HepG2 (cell line): ENCODE data around the gene CASZ1. TPM values are rescaled to one million over a fixed set of nuclear protein-coding genes. Genes with fewer than 3 reads are reported as not detected.
A peak's percentile ranks its signal among the peaks of the same experiment; 100 is the strongest.

Source experiments
- ATAC-seq: fragments of 200-7000 bp; cut with Tn5 transposase; 3 replicates; pipeline ENCODE4 v1.9.1; 2020; ENCODE audit warnings: mild to moderate bottlenecking, moderate library complexity
- BruUV-seq: library from RNA; stranded (reverse); fragments of 400-500 nt; replicated peaks from 2 replicates; lab custom pipeline; 2021; lab: Mats Ljungman, UMichigan
- CTCF ChIA-PET: fragments of 300-600 bp; formaldehyde crosslinking; extraction: SDS; loops from one replicate; lab custom pipeline; 2021; ENCODE audit warnings: low total read pairs, inconsistent platforms, low intra/inter-chr PET ratio; lab: Yijun Ruan, JAX
- POLR2A ChIA-PET: fragments of 350-600 bp; sonication (Branson Sonifier 250); formaldehyde crosslinking; loops from one replicate; lab custom pipeline; 2020; ENCODE audit warnings: antibody characterized with exemption, inconsistent platforms; lab: Yijun Ruan, JAX
- DNase-seq: peaks from one replicate; pipeline ENCODE4 v3.0.0-alpha.2; 2015; ENCODE audit warnings: low spot score
- FAIRE-seq: peaks from 3 replicates; lab custom pipeline; 2011; peaks lifted over from hg19 to GRCh38; lab: Jason Lieb, UNC
- H2AFZ ChIP-seq: one replicate; pipeline ENCODE4 v1.6.1; 2011; ENCODE audit warnings: low read length, inconsistent platforms
- H3K27ac ChIP-seq: fragments of 300-600 bp; 3 replicates; pipeline ENCODE4 v1.8.0; 2011; ENCODE audit warnings: mixed run types, mild to moderate bottlenecking, mixed read lengths, low read length, inconsistent platforms; ENCODE audit not compliant: insufficient read depth; ENCODE audit errors: extremely low read length
- H3K27me3 ChIP-seq, 2 experiments: fragments of 200-600 bp in 1 of 2; 2 replicates in 1 of 2; 3 replicates in 1 of 2; pipeline versions ENCODE4 v1.6.0 to v1.8.0; 2011; ENCODE audit warnings: low read length in 2 of 2, mild to moderate bottlenecking in 2 of 2, moderate library complexity in 2 of 2, inconsistent platforms in 1 of 2; ENCODE audit not compliant: insufficient read depth in 2 of 2, control insufficient read depth in 1 of 2
- H3K36me3 ChIP-seq, 2 experiments: fragments of 200-600 bp in 1 of 2; replicated peaks in 1 of 2; 2 replicates in 1 of 2; 3 replicates in 1 of 2; pipeline versions ENCODE4 v1.5.1 to v1.8.0; 2011; ENCODE audit warnings: low read length in 2 of 2, inconsistent platforms in 1 of 2; ENCODE audit not compliant: insufficient read depth in 2 of 2, control insufficient read depth in 1 of 2
- H3K4me1 ChIP-seq: 2 replicates; pipeline ENCODE4 v1.5.1; 2012; ENCODE audit warnings: low read length, inconsistent platforms; ENCODE audit not compliant: insufficient read depth
- H3K4me2 ChIP-seq: 2 replicates; pipeline ENCODE4 v1.6.0; 2011; ENCODE audit warnings: low read depth, low read length, inconsistent platforms
- H3K4me3 ChIP-seq, 3 experiments: fragments of 200-600 bp in 1 of 3; sonication (generic), shearing (Covaris generic) in 1 of 3; replicated peaks in 1 of 3; 2 replicates each; pipeline ENCODE4 v1.5.1; 2011 to 2016; ENCODE audit warnings: low read length in 3 of 3, inconsistent platforms in 2 of 3, low read depth in 2 of 3, mild to moderate bottlenecking in 2 of 3, control low read depth in 1 of 3, mixed read lengths in 1 of 3; ENCODE audit not compliant: insufficient read depth in 1 of 3
- H3K79me2 ChIP-seq: one replicate; pipeline ENCODE4 v1.6.1; 2011; ENCODE audit warnings: low read length, inconsistent platforms; ENCODE audit not compliant: insufficient read depth
- H3K9ac ChIP-seq: 2 replicates; pipeline ENCODE4 v1.6.0; 2011; ENCODE audit warnings: mild to moderate bottlenecking, low read depth, low read length, inconsistent platforms; ENCODE audit not compliant: insufficient read depth
- H3K9me3 ChIP-seq: 2 replicates; pipeline ENCODE4 v1.5.1; 2012; ENCODE audit warnings: mild to moderate bottlenecking, low read length
- H4K20me1 ChIP-seq: 2 replicates; pipeline ENCODE4 v1.6.0; 2011; ENCODE audit warnings: inconsistent platforms, mild to moderate bottlenecking, low read length, moderate library complexity; ENCODE audit not compliant: insufficient read depth
- AGO2 ChIP-seq: fragments of 200-400 bp; formaldehyde crosslinking; optimal IDR thresholded peaks from 2 replicates; pipeline ENCODE3; 2017; ENCODE audit warnings: mild to moderate bottlenecking, low read depth, low read length, moderate library complexity
- THAP9 ChIP-seq: sonication (generic); formaldehyde crosslinking; IDR thresholded peaks from 2 replicates; pipeline ENCODE4; 2020; ENCODE audit warnings: missing genetic modification reagents, mild to moderate bottlenecking, borderline replicate concordance
- ZBTB42 ChIP-seq: sonication (generic); formaldehyde crosslinking; IDR thresholded peaks from 2 replicates; pipeline ENCODE4 v1.5.0; 2020; ENCODE audit warnings: mild to moderate bottlenecking, missing genetic modification reagents
- ZNF414 ChIP-seq: sonication (generic); formaldehyde crosslinking; IDR thresholded peaks from 2 replicates; pipeline ENCODE4 v1.5.0; 2020; ENCODE audit warnings: missing genetic modification reagents
- WGBS: methylation state at CpG from one replicate; pipeline ENCODE4 v1.1.6; 2017; ENCODE audit warnings: low lambda C conversion rate; 5-methylcytosine and 5-hydroxymethylcytosine counted together
- in situ Hi-C: cut with HindIII; loops from 2 replicates; pipeline ENCODE4 v1.10.0; 2017; ENCODE audit warnings: low pct_unique_long_range_greater_than_20kb; ENCODE audit not compliant: extremely low pct_ligation_motif_present
- intact Hi-C: fragments of 100-400 bp; cut with micrococcal nuclease; formaldehyde crosslinking; loops from one replicate; pipeline ENCODE4 v1.10.0; 2022; ENCODE audit not compliant: unreplicated experiment
- polyA plus RNA-seq, 8 experiments: library from polyadenylated mRNA; depleted of rRNA in 3 of 8; stranded (reverse) in 7 of 8; unstranded in 1 of 8; fragments of >200 nt; fragmentation: Illumina TruSeq in 4 of 8; extraction: Trizol in 4 of 8; gene quantifications; 2 replicates each; pipeline versions ENCODE4 v1.2.1 to v1.2.3, GENCODE V29; 2011 to 2016; ENCODE audit warnings: low read depth in 4 of 8, missing spikeins in 1 of 8, mixed read lengths in 1 of 8; ENCODE audit not compliant: insufficient read depth in 1 of 8
- total RNA-seq, 5 experiments: library from RNA; depleted of rRNA; stranded (reverse); fragments of >200 nt; fragmentation: Illumina TruSeq; extraction: Trizol; gene quantifications; 2 replicates each; pipeline ENCODE4 v1.2.3, GENCODE V29; 2016; ENCODE audit warnings: low read depth in 1 of 5

CASZ1 gene
- total and polyA plus RNA-seq, 2 of the 13 experiments (the other 11 are each of a cell fraction or from before 2014, with no cell fraction given) = 1.9 to 3.7 TPM

GRCh38 chr1:10691740-10692125, 104.7 kb downstream of the CASZ1 start:
- ChIA-PET CTCF (interaction anchor here (1.4 to 1.7 kb wide), 2 partner anchors 97 to 176 kb away, joined by 4 to 9 read pairs; no protein-coding TSS in a partner anchor), POLR2A (interaction anchor here (1.6 kb wide), 1 partner anchor 12 kb away, joined by 4 read pairs; no protein-coding TSS in a partner anchor)
- Histone ChIP-seq H3K36me3 (no peaks in the 10 kb centered on the region), H3K27ac (no peak overlapping the region), H2AFZ (no peak overlapping the region), H3K4me1 (peaks cover 47% of the 10 kb centered on the region), H3K9me3 (no peaks in the 10 kb centered on the region), H3K27me3 (peaks cover 2 to 13% of the 10 kb centered on the region in 2 experiments; a peak in 4 of 5 replicates), H3K9ac (peak overlapping the region; percentile 17; the same call in 1 of the 2 replicates), H3K79me2 (no peaks in the 10 kb centered on the region), H3K4me3 (no peak overlapping the region), H4K20me1 (no peaks in the 10 kb centered on the region), H3K4me2 (no peak overlapping the region; the same call in 1 of the 2 replicates)
- FAIRE-seq (no peak), ATAC-seq (peak; percentile 21), DNase-seq (no peak)
- intact Hi-C loops = loop anchor here (2.0 kb wide), 2 partner anchors 97 to 175 kb away; no protein-coding TSS in a partner anchor
- in situ Hi-C loops = loop anchor here (10.0 kb wide), 1 partner anchor 173 kb away; no protein-coding TSS in a partner anchor
- TF ChIP-seq THAP9 (CRISPR knock-in tag) (0 out of 2 replicates have a peak, but pooled peaks have one; percentile 3), ZBTB42 (CRISPR knock-in tag) (no peak), AGO2 (no peak), ZNF414 (CRISPR knock-in tag) (no peak)
- WGBS = 88% methylated on average over 1 of the region's 1 CpG
- no TSS peak for BruUV-seq
